OCI-LY7 (cell line): Measurements from ENCODE around the gene DAP. TPM values are rescaled to one million over a fixed set of nuclear protein-coding genes. Genes with fewer than 3 reads are reported as not detected.

Experiments
- BruUV-seq: library from RNA; stranded (reverse); fragments of 400-500 nt; replicated peaks from 2 replicates; lab custom pipeline; 2021; lab: Mats Ljungman, UMichigan
- CTCF ChIA-PET: fragments of 300-600 bp; sonication (Branson Sonifier 250); formaldehyde crosslinking; loops from one replicate; lab custom pipeline; 2022; ENCODE audit warnings: antibody characterized with exemption; ENCODE audit not compliant: unreplicated experiment; lab: Charles Lee
- POLR2A ChIA-PET: fragments of 300-600 bp; sonication (Branson Sonifier 250); formaldehyde crosslinking; loops from one replicate; lab custom pipeline; 2022; ENCODE audit warnings: antibody characterized with exemption; lab: Charles Lee
- DNase-seq: peaks from one replicate; pipeline ENCODE4 v3.0.0-alpha.2; 2015; ENCODE audit warnings: low spot score
- H2AFZ ChIP-seq: fragments of 200-600 bp; sonication (generic), shearing (Covaris generic); 2 replicates; pipeline ENCODE4 v1.6.1; 2014; ENCODE audit warnings: mild to moderate bottlenecking, antibody characterized with exemption, low read length, moderate library complexity
- H3K27ac ChIP-seq: fragments of 200-600 bp; sonication (generic); 2 replicates; pipeline ENCODE4 v1.5.1; 2014; ENCODE audit warnings: mixed run types, low read depth, mild to moderate bottlenecking, moderate library complexity, low read length, inconsistent platforms; ENCODE audit not compliant: poor library complexity, severe bottlenecking
- H3K36me3 ChIP-seq: fragments of 200-600 bp; sonication (generic); 2 replicates; pipeline ENCODE4 v1.6.1; 2014; ENCODE audit warnings: mild to moderate bottlenecking, antibody characterized with exemption, low read length, moderate library complexity, mixed read lengths; ENCODE audit not compliant: insufficient read depth
- H3K4me1 ChIP-seq: fragments of 200-600 bp; sonication (generic); 2 replicates; pipeline ENCODE4 v1.5.1; 2014; ENCODE audit warnings: mild to moderate bottlenecking, low read length; ENCODE audit not compliant: insufficient read depth, poor library complexity, severe bottlenecking
- H3K4me2 ChIP-seq: fragments of 200-600 bp; sonication (generic); 2 replicates; pipeline ENCODE4 v1.6.1; 2014; ENCODE audit warnings: mild to moderate bottlenecking, low read length
- H3K4me3 ChIP-seq: fragments of 200-600 bp; sonication (generic); 2 replicates; pipeline ENCODE4 v1.5.1; 2014; ENCODE audit warnings: mild to moderate bottlenecking, low read depth, low read length; ENCODE audit not compliant: poor library complexity, severe bottlenecking
- H3K79me2 ChIP-seq: fragments of 200-600 bp; sonication (generic); 2 replicates; pipeline ENCODE4 v1.6.1; 2016; ENCODE audit warnings: low read depth, mild to moderate bottlenecking, low read length, moderate library complexity, mixed read lengths; ENCODE audit not compliant: insufficient read depth
- H3K9me2 ChIP-seq: fragments of 200-600 bp; sonication (generic); 2 replicates; pipeline ENCODE4 v1.6.1; 2016; ENCODE audit warnings: mild to moderate bottlenecking, low read length, mixed read lengths; ENCODE audit not compliant: insufficient read depth
- H3K9me3 ChIP-seq: fragments of 200-600 bp; sonication (generic); 2 replicates; pipeline ENCODE4 v1.6.1; 2014; ENCODE audit warnings: mild to moderate bottlenecking, mixed run types, low read length, mixed read lengths
- H4K20me1 ChIP-seq: fragments of 200-600 bp; sonication (generic); 2 replicates; pipeline ENCODE4 v1.6.1; 2014; ENCODE audit warnings: mild to moderate bottlenecking, antibody characterized with exemption, low read length, moderate library complexity, mixed read lengths; ENCODE audit not compliant: insufficient read depth
- EZH2phosphoT487 ChIP-seq: fragments of 200-600 bp; sonication (generic); IDR thresholded peaks from 2 replicates; pipeline ENCODE4 v1.6.1; 2018; ENCODE audit warnings: low read depth, borderline replicate concordance, mild to moderate bottlenecking, mixed run types, antibody characterized with exemption, low read length, moderate library complexity, mixed read lengths
- intact Hi-C: fragments of 100-400 bp; cut with micrococcal nuclease; formaldehyde crosslinking; loops from one replicate; pipeline ENCODE4 v1.10.0; 2022; ENCODE audit not compliant: unreplicated experiment
- total RNA-seq, 2 experiments: library from RNA; depleted of rRNA in 1 of 2; stranded (reverse); fragments of >200 nt in 1 of 2; shearing (Covaris generic) in 1 of 2; gene quantifications; 2 replicates each; pipeline ENCODE4 v1.2.3, GENCODE V29; 2014 to 2022
- TF ChIP-seq, protein P1 (sequence below): fragments of 200-600 bp; sonication (generic); conservative IDR thresholded peaks from 2 replicates; pipeline ENCODE4 v1.5.1; 2014; ENCODE audit warnings: mild to moderate bottlenecking, antibody characterized with exemption, low read length, moderate library complexity, mixed read lengths

Gene DAP
- total RNA-seq, 2 experiments from 2014 or later: 21.5 to 96.1 TPM

DNA sequence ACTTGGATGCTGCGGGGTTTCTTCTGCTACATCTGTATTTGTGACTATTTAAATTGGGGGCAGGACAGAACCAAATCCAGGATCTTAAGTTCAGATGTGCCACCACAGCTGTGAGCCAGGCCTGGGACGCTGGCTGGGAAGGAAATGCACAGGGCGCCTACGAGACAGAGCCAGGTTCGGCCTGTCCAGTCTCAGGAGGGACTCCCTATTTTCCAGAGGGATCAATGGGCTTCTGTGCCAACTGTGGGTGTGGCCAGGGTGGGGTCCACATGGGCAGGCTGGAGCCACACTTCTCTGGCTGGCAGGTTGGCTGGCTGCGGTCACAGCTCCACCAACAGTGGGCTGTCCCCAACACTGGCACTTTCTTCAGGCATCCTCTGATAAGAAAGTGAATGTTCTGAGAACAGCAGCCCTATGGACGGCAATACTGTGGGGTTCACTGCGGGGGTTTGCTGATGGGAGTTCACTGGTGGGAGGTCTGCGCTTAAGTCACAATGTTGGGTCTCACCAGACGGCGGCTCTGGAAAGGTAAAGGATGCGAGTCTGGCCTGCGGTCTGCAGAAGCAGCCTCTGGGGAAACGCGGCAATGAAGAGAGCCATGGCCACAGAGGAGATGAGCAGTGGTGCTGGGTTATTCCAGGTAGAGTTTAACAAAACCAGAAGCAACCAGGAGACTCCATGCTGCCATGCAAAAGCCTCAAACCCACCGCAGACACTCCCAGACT is 78.1 kb downstream of the DAP start:
- intact Hi-C loops: no loop called here
- no peak overlapping the region for H2AFZ ChIP-seq
- ChIA-PET CTCF (no interaction called here), POLR2A (no interaction called here)
- no peaks in the 10 kb centered on the region for H4K20me1 ChIP-seq
- no peak overlapping the region for H3K4me2 ChIP-seq
- H3K9me2 ChIP-seq: no peaks in the 10 kb centered on the region
- no TSS peak for BruUV-seq
- peaks cover 41% of the 10 kb centered on the region for H3K36me3 ChIP-seq
- no peaks in the 10 kb centered on the region for H3K79me2 ChIP-seq
- no peak overlapping the region for H3K27ac ChIP-seq
- no peak for TF ChIP-seq EZH2phosphoT487
- no peaks in the 10 kb centered on the region for H3K9me3 ChIP-seq
- no peak overlapping the region for H3K4me3 ChIP-seq
- no peak for DNase-seq
- H3K4me1 ChIP-seq: no peaks in the 10 kb centered on the region

DNA sequence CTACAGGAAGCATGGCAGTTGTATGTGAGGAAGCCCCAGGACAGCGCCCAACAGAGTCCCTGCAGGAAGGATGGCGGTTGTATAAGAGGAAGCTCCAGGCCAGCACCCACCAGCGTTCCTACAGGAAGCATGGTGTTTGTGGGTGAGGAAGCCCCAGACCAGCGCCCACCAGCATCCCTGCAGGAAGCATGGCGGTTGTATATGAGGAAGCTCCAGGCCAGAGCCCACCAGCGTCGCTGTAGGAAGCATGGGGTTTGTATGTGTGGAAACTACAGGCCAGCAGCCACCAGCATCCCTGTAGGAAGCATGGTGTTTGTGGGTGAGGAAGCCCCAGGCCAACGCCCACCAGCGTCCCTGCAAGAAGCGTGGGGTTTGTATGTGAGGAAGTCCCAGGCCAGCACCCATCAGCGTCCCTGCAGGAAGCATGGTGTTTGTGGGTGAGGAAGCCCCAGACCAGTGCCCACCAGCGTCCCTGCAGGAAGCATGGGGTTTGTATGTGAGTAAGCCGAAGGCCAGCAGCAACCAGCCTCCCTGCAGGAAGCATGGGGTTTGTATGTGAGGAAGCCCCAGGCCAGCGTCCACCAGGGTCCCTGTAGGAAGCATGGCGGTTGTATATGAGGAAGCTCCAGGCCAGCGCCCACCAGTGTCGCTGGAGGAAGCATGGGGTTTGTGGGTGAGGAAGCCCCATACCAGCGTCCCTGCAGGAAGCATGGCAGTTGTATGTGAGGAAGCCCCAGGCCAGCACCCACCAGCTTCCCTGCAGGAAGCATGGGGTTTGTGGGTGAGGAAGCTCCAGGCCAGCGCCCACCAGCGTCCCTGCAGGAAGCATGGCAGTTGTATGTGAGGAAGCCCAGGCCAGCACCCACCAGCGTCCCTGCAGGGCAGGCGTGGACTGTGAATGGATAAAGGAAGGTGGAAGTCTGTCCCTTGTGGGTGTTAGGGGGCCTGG is 79.0 kb downstream of the DAP start:
- TF ChIP-seq, protein P1, sequence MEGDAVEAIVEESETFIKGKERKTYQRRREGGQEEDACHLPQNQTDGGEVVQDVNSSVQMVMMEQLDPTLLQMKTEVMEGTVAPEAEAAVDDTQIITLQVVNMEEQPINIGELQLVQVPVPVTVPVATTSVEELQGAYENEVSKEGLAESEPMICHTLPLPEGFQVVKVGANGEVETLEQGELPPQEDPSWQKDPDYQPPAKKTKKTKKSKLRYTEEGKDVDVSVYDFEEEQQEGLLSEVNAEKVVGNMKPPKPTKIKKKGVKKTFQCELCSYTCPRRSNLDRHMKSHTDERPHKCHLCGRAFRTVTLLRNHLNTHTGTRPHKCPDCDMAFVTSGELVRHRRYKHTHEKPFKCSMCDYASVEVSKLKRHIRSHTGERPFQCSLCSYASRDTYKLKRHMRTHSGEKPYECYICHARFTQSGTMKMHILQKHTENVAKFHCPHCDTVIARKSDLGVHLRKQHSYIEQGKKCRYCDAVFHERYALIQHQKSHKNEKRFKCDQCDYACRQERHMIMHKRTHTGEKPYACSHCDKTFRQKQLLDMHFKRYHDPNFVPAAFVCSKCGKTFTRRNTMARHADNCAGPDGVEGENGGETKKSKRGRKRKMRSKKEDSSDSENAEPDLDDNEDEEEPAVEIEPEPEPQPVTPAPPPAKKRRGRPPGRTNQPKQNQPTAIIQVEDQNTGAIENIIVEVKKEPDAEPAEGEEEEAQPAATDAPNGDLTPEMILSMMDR: no peak
- TF ChIP-seq EZH2phosphoT487: no peak
- Histone ChIP-seq H3K9me2 (no peaks in the 10 kb centered on the region), H3K9me3 (no peaks in the 10 kb centered on the region), H3K36me3 (peaks cover 51% of the 10 kb centered on the region), H2AFZ (no peak overlapping the region), H3K79me2 (no peaks in the 10 kb centered on the region), H3K4me3 (no peak overlapping the region), H3K4me2 (no peak overlapping the region), H4K20me1 (no peaks in the 10 kb centered on the region), H3K4me1 (no peaks in the 10 kb centered on the region), H3K27ac (no peak overlapping the region)
- no peak for DNase-seq
- POLR2A ChIA-PET: no interaction called here
- BruUV-seq: no TSS peak
- CTCF ChIA-PET: no interaction called here
- intact Hi-C loops: no loop called here

DNA sequence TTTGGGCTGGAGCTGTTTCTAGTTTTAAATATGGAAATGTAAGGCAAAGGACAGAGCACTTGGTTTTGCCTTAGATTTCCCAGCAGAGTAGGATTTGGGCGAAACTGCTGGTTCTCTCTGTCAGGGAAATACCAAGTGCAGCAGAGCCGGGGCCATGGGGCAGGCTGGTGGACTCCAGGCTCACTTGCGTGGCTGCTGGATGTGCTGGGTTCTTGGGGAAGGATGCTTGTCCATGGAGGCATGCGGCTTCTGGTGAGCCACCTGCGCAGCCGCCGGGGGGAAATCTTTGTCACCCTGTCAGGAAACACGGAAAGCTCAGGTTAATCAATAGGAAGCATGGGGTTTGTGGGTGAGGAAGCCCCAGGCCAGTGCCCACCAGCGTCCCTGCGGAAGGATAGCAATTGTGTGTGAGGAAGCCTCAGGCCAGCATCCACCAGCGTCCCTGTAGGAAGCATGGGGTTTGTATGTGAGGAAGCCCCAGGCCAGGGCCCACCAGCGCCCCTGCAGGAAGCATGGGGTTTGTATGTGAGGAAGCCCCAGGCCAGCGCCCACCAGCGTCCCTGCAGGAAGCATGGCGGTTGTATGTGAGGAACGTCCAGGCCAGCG is 80.1 kb downstream of the DAP start:
- Histone ChIP-seq H3K9me3 (no peaks in the 10 kb centered on the region), H3K9me2 (no peaks in the 10 kb centered on the region), H2AFZ (no peak overlapping the region), H3K4me3 (no peak overlapping the region), H3K4me2 (no peak overlapping the region), H3K27ac (no peak overlapping the region), H3K36me3 (peaks cover 53% of the 10 kb centered on the region), H3K79me2 (no peaks in the 10 kb centered on the region), H4K20me1 (no peaks in the 10 kb centered on the region), H3K4me1 (no peaks in the 10 kb centered on the region)
- no peak for DNase-seq
- no TSS peak for BruUV-seq
- TF ChIP-seq, protein P1: 0 out of 2 replicates have a peak, but pooled peaks have one; percentile 38
- TF ChIP-seq EZH2phosphoT487: no peak
- intact Hi-C loops: no loop called here
- CTCF ChIA-PET: no interaction called here
- POLR2A ChIA-PET: no interaction called here
